Measurements from ENCODE around the gene MED25. TPM values are rescaled to one million over a fixed set of nuclear protein-coding genes. Genes with fewer than 3 reads are reported as not detected.

MED25 gene
- total RNA-seq, 1 experiment from 2014 or later, result 81.2 TPM

- TF ChIP-seq, protein P1, sequence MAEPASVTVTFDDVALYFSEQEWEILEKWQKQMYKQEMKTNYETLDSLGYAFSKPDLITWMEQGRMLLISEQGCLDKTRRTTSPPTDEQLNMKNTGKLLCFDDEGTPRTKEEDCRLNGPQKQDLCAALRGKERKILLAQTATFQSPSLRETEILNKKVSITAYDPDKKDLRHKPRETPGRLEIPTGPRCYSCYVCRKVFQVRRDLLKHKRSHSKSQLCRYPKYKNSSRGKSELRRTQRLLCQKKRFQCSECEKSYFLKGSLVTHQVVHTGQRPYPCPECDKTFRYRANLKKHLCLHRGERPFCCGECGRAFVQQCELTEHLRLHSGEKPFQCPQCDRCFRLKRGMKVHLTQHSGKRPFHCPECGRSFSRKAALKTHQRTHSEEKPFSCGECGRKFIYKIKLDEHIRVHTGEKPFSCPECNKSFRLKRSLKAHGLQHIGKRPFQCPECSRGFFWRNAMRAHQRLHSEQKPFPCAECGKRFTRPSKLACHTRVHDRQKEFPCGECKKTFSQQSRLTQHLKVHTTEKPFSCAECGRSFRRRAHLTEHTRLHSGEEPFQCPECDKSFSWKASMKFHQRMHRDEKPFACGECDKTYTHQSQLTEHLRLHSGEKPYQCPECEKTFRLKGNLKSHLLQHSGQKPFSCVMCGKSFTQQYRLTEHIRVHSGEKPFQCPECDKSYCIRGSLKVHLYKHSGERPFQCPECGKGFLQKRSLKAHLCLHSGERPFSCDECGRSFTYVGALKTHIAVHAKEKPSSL (CRISPR knock-in tag; conservative IDR thresholded peaks at IDR 0.05), result no peak
Observed at GRCh38 chr19:49863935-49864320, 45.8 kb downstream of the MED25 start (continued).

- CTCF ChIA-PET, result interaction anchor here (0.6 to 2.6 kb wide), 9 partner anchors 11 to 1359 kb away, joined by 3 to 12 read pairs (median 4); partner anchors contain the start of gene PTOV1
- TF ChIP-seq ZNF396 (CRISPR knock-in tag; IDR thresholded peaks at IDR 0.05; ENCODE audit: borderline replicate concordance) (no peak), GTF2I (CRISPR knock-in tag; conservative IDR thresholded peaks at IDR 0.05) (peak; percentile 68; the same call in 1 of the 2 replicates), NFATC4 (CRISPR knock-in tag; IDR thresholded peaks at IDR 0.05) (no peak), ZBTB21 (CRISPR knock-in tag; IDR thresholded peaks at IDR 0.05; ENCODE audit: borderline replicate concordance) (no peak)
- TF ChIP-seq, protein P2, sequence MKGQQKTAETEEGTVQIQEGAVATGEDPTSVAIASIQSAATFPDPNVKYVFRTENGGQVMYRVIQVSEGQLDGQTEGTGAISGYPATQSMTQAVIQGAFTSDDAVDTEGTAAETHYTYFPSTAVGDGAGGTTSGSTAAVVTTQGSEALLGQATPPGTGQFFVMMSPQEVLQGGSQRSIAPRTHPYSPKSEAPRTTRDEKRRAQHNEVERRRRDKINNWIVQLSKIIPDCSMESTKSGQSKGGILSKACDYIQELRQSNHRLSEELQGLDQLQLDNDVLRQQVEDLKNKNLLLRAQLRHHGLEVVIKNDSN (CRISPR knock-in tag; IDR thresholded peaks at IDR 0.05), result no peak
- peak overlapping the region; percentile 67 for H3K27ac Mint-ChIP-seq
Observed at GRCh38 chr19:49864890-49865289, 46.8 kb downstream of the MED25 start.

GRCh38 chr19:49866933-49867782 is 49.1 kb downstream of the MED25 start, which contains the start of gene PNKP:
Gene PNKP (minus strand): TSS chr19:49867576. CDS start chr19:49867204, 372 bp downstream.
- H3K27me3 Mint-ChIP-seq (ENCODE audit: low read depth), result no peaks in the 10 kb centered on the region
- DNase-seq (ENCODE audit: low spot score), result peak; percentile 87
- peak within 1 kb of the TSS; percentile 97 for H3K27ac Mint-ChIP-seq
- H3K9me3 Mint-ChIP-seq, result peaks cover 3% of the 10 kb centered on the region; the same call in 1 of the 2 replicates
- peaks cover 29% of the 10 kb centered on the region for H3K4me1 Mint-ChIP-seq
- ChIA-PET CTCF (interaction anchor here (0.6 to 2.6 kb wide), 8 partner anchors 10 to 201 kb away, joined by 3 to 10 read pairs (median 4); partner anchors contain the start of genes AKT1S1, FUZ and PTOV1), POLR2A (interaction anchor here (0.6 to 1.5 kb wide), 7 partner anchors 9 to 191 kb away, joined by 3 to 7 read pairs (median 4); partner anchors contain the start of gene PTOV1)
- ATAC-seq, result peak; percentile 21
- H3K4me3 Mint-ChIP-seq, result no peak within 1 kb of the TSS
- H3K36me3 Mint-ChIP-seq, result peaks cover 21% of the 10 kb centered on the region
- TF ChIP-seq ZNF138 (CRISPR knock-in tag; conservative IDR thresholded peaks at IDR 0.05) (no peak), NFE2L1 (CRISPR knock-in tag; IDR thresholded peaks at IDR 0.05) (peak; percentile 27; the same call in 1 of the 2 replicates), TP53 (CRISPR knock-in tag; IDR thresholded peaks at IDR 0.05) (0 out of 2 replicates have a peak, but pooled peaks have one; percentile 54), EMX1 (CRISPR knock-in tag; IDR thresholded peaks at IDR 0.05) (0 out of 2 replicates have a peak, but pooled peaks have one; percentile 43), FOXK1 (CRISPR knock-in tag; IDR thresholded peaks at IDR 0.05) (peak; percentile 88; the same call in 1 of the 2 replicates), NR2C2 (CRISPR knock-in tag; IDR thresholded peaks at IDR 0.05) (0 out of 2 replicates have a peak, but pooled peaks have one; percentile 47), HMGXB4 (CRISPR knock-in tag; IDR thresholded peaks at IDR 0.05) (peak; percentile 66; the same call in 1 of the 2 replicates), USF2 (CRISPR knock-in tag; IDR thresholded peaks at IDR 0.05) (peak; percentile 81), MYBL2 (CRISPR knock-in tag; IDR thresholded peaks at IDR 0.05) (peak; percentile 80; the same call in 1 of the 2 replicates)
- TF ChIP-seq, protein P3, sequence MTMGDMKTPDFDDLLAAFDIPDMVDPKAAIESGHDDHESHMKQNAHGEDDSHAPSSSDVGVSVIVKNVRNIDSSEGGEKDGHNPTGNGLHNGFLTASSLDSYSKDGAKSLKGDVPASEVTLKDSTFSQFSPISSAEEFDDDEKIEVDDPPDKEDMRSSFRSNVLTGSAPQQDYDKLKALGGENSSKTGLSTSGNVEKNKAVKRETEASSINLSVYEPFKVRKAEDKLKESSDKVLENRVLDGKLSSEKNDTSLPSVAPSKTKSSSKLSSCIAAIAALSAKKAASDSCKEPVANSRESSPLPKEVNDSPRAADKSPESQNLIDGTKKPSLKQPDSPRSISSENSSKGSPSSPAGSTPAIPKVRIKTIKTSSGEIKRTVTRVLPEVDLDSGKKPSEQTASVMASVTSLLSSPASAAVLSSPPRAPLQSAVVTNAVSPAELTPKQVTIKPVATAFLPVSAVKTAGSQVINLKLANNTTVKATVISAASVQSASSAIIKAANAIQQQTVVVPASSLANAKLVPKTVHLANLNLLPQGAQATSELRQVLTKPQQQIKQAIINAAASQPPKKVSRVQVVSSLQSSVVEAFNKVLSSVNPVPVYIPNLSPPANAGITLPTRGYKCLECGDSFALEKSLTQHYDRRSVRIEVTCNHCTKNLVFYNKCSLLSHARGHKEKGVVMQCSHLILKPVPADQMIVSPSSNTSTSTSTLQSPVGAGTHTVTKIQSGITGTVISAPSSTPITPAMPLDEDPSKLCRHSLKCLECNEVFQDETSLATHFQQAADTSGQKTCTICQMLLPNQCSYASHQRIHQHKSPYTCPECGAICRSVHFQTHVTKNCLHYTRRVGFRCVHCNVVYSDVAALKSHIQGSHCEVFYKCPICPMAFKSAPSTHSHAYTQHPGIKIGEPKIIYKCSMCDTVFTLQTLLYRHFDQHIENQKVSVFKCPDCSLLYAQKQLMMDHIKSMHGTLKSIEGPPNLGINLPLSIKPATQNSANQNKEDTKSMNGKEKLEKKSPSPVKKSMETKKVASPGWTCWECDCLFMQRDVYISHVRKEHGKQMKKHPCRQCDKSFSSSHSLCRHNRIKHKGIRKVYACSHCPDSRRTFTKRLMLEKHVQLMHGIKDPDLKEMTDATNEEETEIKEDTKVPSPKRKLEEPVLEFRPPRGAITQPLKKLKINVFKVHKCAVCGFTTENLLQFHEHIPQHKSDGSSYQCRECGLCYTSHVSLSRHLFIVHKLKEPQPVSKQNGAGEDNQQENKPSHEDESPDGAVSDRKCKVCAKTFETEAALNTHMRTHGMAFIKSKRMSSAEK (CRISPR knock-in tag; IDR thresholded peaks at IDR 0.05; ENCODE audit: borderline replicate concordance), result peak; percentile 19; the same call in 1 of the 2 replicates

More at GRCh38 chr19:49864890-49865289, 46.8 kb downstream of the MED25 start:
- no peak for DNase-seq (ENCODE audit: low spot score)
- H3K27me3 Mint-ChIP-seq (ENCODE audit: low read depth), result no peaks in the 10 kb centered on the region
- peaks cover 32% of the 10 kb centered on the region for H3K4me1 Mint-ChIP-seq
- H3K36me3 Mint-ChIP-seq, result peaks cover 26% of the 10 kb centered on the region
- H3K9me3 Mint-ChIP-seq, result peaks cover 3% of the 10 kb centered on the region; the same call in 1 of the 2 replicates
- ATAC-seq, result no peak
- POLR2A ChIA-PET, result interaction anchor here (0.7 to 1.8 kb wide), 9 partner anchors 8 to 1598 kb away, joined by 3 to 10 read pairs (median 6); partner anchors contain the start of genes AKT1S1, ATF5, FUZ and NUP62
- H3K4me3 Mint-ChIP-seq, result no peak overlapping the region

All from WTC11 (cell line).